Esophagus muscularis mucosa (tissue), 4 donors: Measurements from ENCODE around the gene KDSR.

Source experiments
- CTCF ChIP-seq, 3 experiments: fragments of 200-600 bp in 2 of 3; fragments of 450-650 bp in 1 of 3; sonication (generic) in 2 of 3; IDR thresholded peaks; one replicate each; pipeline ENCODE4 v1.5.1; 2017 to 2019; ENCODE audit warnings: antibody characterized with exemption in 3 of 3, mild to moderate bottlenecking in 2 of 3, moderate library complexity in 1 of 3
- EP300 ChIP-seq: sonication (generic); formaldehyde crosslinking; IDR thresholded peaks from one replicate; pipeline ENCODE4 v1.6.1; 2017; ENCODE audit warnings: antibody characterized with exemption
- POLR2A ChIP-seq: fragments of 450-650 bp; IDR thresholded peaks from one replicate; pipeline ENCODE4 v1.6.1; 2017; ENCODE audit warnings: antibody characterized with exemption, moderate library complexity, mild to moderate bottlenecking, low read depth
- POLR2AphosphoS5 ChIP-seq, 2 donors: sonication (generic); formaldehyde crosslinking; IDR thresholded peaks; one replicate each; pipeline ENCODE4 v1.6.1; 2017; ENCODE audit warnings: antibody characterized with exemption in 2 of 2

- TF ChIP-seq CTCF (IDR thresholded peaks at IDR 0.05) (no peak), POLR2A (no peak), POLR2AphosphoS5 (IDR thresholded peaks at IDR 0.05) (peak in 1 of 2 donors; percentile 62), EP300 (no peak)
Measured at GRCh38 chr18:63319383-63320122, 47.5 kb downstream of the KDSR start, which contains the start of gene BCL2.
